ENCODE measurements around the gene CCDC33. TPM values are rescaled to one million over a fixed set of nuclear protein-coding genes. Genes with fewer than 3 reads are reported as not detected.

The CCDC33 gene
- total RNA-seq, 4 donors from 2014 or later = not detected

- no peak for DNase-seq (ENCODE audit: low spot score in 2 of 2)
- peaks cover 0 to 12% of the 10 kb centered on the region in 2 donors for H3K27me3 ChIP-seq
- H3K27ac ChIP-seq = no peak overlapping the region
- H3K9me3 ChIP-seq = no peaks in the 10 kb centered on the region
- no peaks in the 10 kb centered on the region for H3K36me3 ChIP-seq
- H3K4me1 ChIP-seq = peaks cover 0 to 2% (median 0%) of the 10 kb centered on the region in 4 donors
- WGBS, 2 donors = 80 to 91% methylated on average over 5 to 9 of the region's 9 CpGs
- TF ChIP-seq, protein P1, sequence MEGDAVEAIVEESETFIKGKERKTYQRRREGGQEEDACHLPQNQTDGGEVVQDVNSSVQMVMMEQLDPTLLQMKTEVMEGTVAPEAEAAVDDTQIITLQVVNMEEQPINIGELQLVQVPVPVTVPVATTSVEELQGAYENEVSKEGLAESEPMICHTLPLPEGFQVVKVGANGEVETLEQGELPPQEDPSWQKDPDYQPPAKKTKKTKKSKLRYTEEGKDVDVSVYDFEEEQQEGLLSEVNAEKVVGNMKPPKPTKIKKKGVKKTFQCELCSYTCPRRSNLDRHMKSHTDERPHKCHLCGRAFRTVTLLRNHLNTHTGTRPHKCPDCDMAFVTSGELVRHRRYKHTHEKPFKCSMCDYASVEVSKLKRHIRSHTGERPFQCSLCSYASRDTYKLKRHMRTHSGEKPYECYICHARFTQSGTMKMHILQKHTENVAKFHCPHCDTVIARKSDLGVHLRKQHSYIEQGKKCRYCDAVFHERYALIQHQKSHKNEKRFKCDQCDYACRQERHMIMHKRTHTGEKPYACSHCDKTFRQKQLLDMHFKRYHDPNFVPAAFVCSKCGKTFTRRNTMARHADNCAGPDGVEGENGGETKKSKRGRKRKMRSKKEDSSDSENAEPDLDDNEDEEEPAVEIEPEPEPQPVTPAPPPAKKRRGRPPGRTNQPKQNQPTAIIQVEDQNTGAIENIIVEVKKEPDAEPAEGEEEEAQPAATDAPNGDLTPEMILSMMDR (IDR thresholded peaks at IDR 0.05) = no peak
- no peak overlapping the region for H3K4me3 ChIP-seq
These were observed 1.6 kb upstream of the CCDC33 start for GRCh38 chr15:74234598-74234875.

- Histone ChIP-seq H3K27ac (no peak overlapping the region), H3K4me1 (peaks cover 0 to 28% (median 6%) of the 10 kb centered on the region in 4 donors), H3K27me3 (no peaks in the 10 kb centered on the region), H3K4me3 (no peak overlapping the region), H3K9me3 (no peaks in the 10 kb centered on the region), H3K36me3 (no peaks in the 10 kb centered on the region)
- no peak for DNase-seq (ENCODE audit: low spot score in 2 of 2)
- TF ChIP-seq, protein P1 (IDR thresholded peaks at IDR 0.05) = no peak
- TF ChIP-seq EP300 (IDR thresholded peaks at IDR 0.05) = no peak
- TF ChIP-seq POLR2A (IDR thresholded peaks at IDR 0.05) = no peak
- WGBS, 2 donors = 65 to 74% methylated on average over 6 of the region's 6 CpGs
These were observed 3.1 kb downstream of the CCDC33 start for GRCh38 chr15:74239051-74239705.

DNA sequence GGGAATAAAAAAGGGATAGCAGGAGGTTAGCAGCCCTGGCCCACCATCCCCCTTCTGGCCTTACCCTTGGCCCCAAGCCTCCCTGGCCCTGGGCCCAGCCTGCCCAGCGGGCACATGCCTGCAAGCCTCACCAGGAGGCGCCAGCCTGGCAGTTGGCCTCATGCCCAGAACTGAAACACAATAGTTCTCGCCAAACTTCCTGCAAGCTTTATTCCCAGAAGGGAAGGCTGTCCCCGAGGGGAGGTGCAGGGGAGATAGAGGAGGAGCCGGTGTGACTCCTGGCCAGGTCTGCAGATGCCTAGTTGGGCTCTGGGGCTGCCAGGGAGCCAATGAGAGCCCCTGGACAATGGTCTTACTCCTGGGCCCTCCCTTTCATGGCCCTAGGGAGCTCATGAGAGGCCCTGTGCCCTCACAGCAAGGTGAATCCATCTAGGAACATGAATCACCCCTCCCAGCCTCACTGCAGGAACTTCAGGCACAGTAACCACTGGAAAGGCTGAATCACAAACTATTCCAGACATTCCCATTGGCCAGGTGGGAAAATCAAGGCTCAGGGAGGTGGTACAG, 4.0 kb downstream of the CCDC33 start:
- TF ChIP-seq, protein P1 (IDR thresholded peaks at IDR 0.05) = peak in 4 of 5 experiments; percentile 15 to 42 (median 27)
- TF ChIP-seq POLR2A (IDR thresholded peaks at IDR 0.05) (no peak), EP300 (IDR thresholded peaks at IDR 0.05) (peak in 1 of 2 donors; percentile 46)
- no peaks in the 10 kb centered on the region for H3K36me3 ChIP-seq
- H3K9me3 ChIP-seq = no peaks in the 10 kb centered on the region
- peaks cover 0 to 28% (median 6%) of the 10 kb centered on the region in 4 donors for H3K4me1 ChIP-seq
- H3K27me3 ChIP-seq = peaks cover 0 to 3% of the 10 kb centered on the region in 2 donors
- H3K27ac ChIP-seq = no peak overlapping the region
- WGBS, 2 donors = 3 to 33% methylated on average over 1 to 5 of the region's 5 CpGs
- peak; percentile 19 to 21 for DNase-seq (ENCODE audit: low spot score in 2 of 2)
- H3K4me3 ChIP-seq = no peak overlapping the region

- TF ChIP-seq, protein P1 (IDR thresholded peaks at IDR 0.05) = no peak
- TF ChIP-seq EP300 (IDR thresholded peaks at IDR 0.05) = no peak
- no peak for TF ChIP-seq POLR2A (IDR thresholded peaks at IDR 0.05)
- WGBS, 2 donors = 59 to 69% methylated on average over 4 of the region's 4 CpGs
- Histone ChIP-seq H3K27me3 (peaks cover 0 to 12% of the 10 kb centered on the region in 2 donors), H3K36me3 (no peaks in the 10 kb centered on the region), H3K4me3 (no peak overlapping the region), H3K9me3 (no peaks in the 10 kb centered on the region), H3K4me1 (peaks cover 0 to 34% (median 7%) of the 10 kb centered on the region in 4 donors), H3K27ac (no peak overlapping the region)
- DNase-seq (ENCODE audit: low spot score in 2 of 2) = no peak
These were observed 4.9 kb downstream of the CCDC33 start for GRCh38 chr15:74240897-74241614.
